Stimulated activated CD4-positive, alpha-beta T cell treated with anti-CD3 and anti-CD28 coated beads, Interleukin-2, amount 100 ng/mL, for 24 hours (primary cell): ENCODE data around the gene TAF12.
"Not testable (repeated sequence)": the region's sequence is repeated elsewhere in the genome, so short reads cannot be mapped to it uniquely, and the experiment has no call there.

Experiments
- DNase-seq, 2 donors: peaks; one replicate each; pipeline ENCODE4 v3.0.0-alpha.2; 2020

Gene TAF12

GRCh38 chr1:28644494-28644893 is 1.6 kb upstream of the TAF12 start:
- DNase-seq: no peak

- no peak for DNase-seq
Observed at GRCh38 chr1:28642056-28642846, 616 bp downstream of the TAF12 start.

GRCh38 chr1:28640766-28641165 is 2.1 kb downstream of the TAF12 start:
- DNase-seq: no peak

GRCh38 chr1:28632560-28632959 is 10.3 kb downstream of the TAF12 start:
- no peak for DNase-seq

- DNase-seq: no peak
Observed at GRCh38 chr1:28631713-28632112, 11.2 kb downstream of the TAF12 start.

GRCh38 chr1:28613175-28613574 is 29.7 kb downstream of the TAF12 start:
- DNase-seq: no peak

GRCh38 chr1:28606771-28607170 is 36.1 kb downstream of the TAF12 start:
- no peak for DNase-seq

- DNase-seq: no peak
Observed at GRCh38 chr1:28604962-28605361, 37.9 kb downstream of the TAF12 start.

- DNase-seq: no peak
Observed at GRCh38 chr1:28604411-28604810, 38.5 kb downstream of the TAF12 start.

GRCh38 chr1:28602536-28603439 is 40.1 kb downstream of the TAF12 start:
- peak; percentile 28 to 32 for DNase-seq

GRCh38 chr1:28601696-28602095 is 41.2 kb downstream of the TAF12 start:
- DNase-seq: no peak

GRCh38 chr1:28596276-28596675 is 46.6 kb downstream of the TAF12 start:
- not testable (repeated sequence) for DNase-seq

GRCh38 chr1:28595412-28596191 is 47.3 kb downstream of the TAF12 start:
- no peak for DNase-seq

GRCh38 chr1:28594686-28595411 is 48.0 kb downstream of the TAF12 start:
- not testable (repeated sequence) for DNase-seq

- not testable (repeated sequence) for DNase-seq
Observed at GRCh38 chr1:28593988-28594356, 48.9 kb downstream of the TAF12 start.

- peak in 1 of 2 donors; percentile 21 for DNase-seq
Observed at GRCh38 chr1:28592321-28593071, 50.4 kb downstream of the TAF12 start.

GRCh38 chr1:28591708-28592320 is 51.1 kb downstream of the TAF12 start, which contains the start of gene RAB42:
RAB42 (plus strand) TSS chr1:28592265; CDS start chr1:28592512, 247 bp downstream.
- DNase-seq: peak; percentile 26 to 32

GRCh38 chr1:28586585-28587391 is 56.1 kb downstream of the TAF12 start:
- DNase-seq: not testable (repeated sequence)

GRCh38 chr1:28582248-28582615 is 60.6 kb downstream of the TAF12 start:
- no peak for DNase-seq
